Liver (tissue), 3 donors: ENCODE data around the gene UBXN7.
"Not testable (repeated sequence)": the region's sequence is repeated elsewhere in the genome, so short reads cannot be mapped to it uniquely, and the experiment has no call there.

Experiments
- CTCF ChIP-seq: fragments of 150-350 bp; IDR thresholded peaks from 2 replicates; pipeline ENCODE4 v1.5.1; 2017; ENCODE audit warnings: improper control_type of control experiment, low read depth, low read length; ENCODE audit not compliant: missing input control
- JUND ChIP-seq, 2 donors: IDR thresholded peaks; 2 replicates each; pipeline ENCODE4 v1.6.1; 2016; ENCODE audit warnings: antibody characterized with exemption in 2 of 2
- TAF1 ChIP-seq: conservative IDR thresholded peaks from 2 replicates; pipeline ENCODE4 v1.6.1; 2016; ENCODE audit warnings: antibody characterized with exemption, mild to moderate bottlenecking
- donor health status: healthy.
- donor health status: healthy.

- TF ChIP-seq CTCF; JUND (IDR thresholded peaks at IDR 0.05); TAF1: not testable (repeated sequence)
Observed at GRCh38 chr3:196314086-196314485, 118.1 kb downstream of the UBXN7 start.
